ENCODE results near the gene BSG. TPM values are rescaled to one million over a fixed set of nuclear protein-coding genes. Genes with fewer than 3 reads are reported as not detected.
"Not testable (repeated sequence)": the region's sequence is repeated elsewhere in the genome, so short reads cannot be mapped to it uniquely, and the experiment has no call there.

Gene BSG
- total RNA-seq, 6 donors from 2014 or later: 222 to 429 (median 387) TPM

DNA sequence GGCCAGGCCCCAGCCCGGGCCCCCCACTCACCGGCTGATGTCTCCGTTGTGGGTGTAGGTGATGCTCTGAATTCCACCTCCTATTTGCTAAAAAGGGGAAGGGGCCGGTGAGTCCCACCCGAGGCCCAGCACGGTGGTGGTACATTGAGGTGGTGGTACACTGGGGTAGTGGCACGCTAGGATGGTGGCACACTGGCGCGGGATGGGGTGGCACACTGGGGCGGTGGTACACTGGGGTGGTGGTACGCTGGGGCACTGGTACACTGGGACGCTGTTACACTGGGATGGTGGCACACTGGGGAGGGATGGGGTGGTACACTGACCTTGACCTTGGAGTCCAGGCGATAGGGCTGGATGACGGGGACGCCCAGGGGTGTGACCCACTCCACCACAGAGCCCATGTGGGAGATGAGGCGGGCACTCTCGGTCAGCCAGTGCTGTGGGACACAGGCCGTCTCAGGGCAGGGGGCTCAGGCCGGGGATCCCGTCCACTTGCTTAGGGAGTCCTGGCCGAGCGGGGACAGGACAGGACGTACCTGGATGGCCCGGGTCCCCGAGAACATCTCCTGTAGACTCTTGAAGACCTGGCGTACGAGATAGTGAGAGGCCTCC lies 46.4 kb downstream of the BSG start:
- Histone ChIP-seq H3K4me1 (peaks cover 0 to 12% (median 2%) of the 10 kb centered on the region in 4 donors), H3K27me3 (peaks cover 0 to 7% (median 0%) of the 10 kb centered on the region in 4 donors), H3K36me3 (peaks cover 16 to 71% (median 56%) of the 10 kb centered on the region in 4 donors), H3K27ac (no peak overlapping the region), H3K4me3 (no peak overlapping the region), H3K9me3 (no peaks in the 10 kb centered on the region)
- ATAC-seq (ENCODE audit: low FRiP score in 2 of 2) (no peak), DNase-seq (peak in 1 of 2 donors; percentile 61)
- TF ChIP-seq POLR2A (IDR thresholded peaks at IDR 0.05): no peak
- TF ChIP-seq EP300 (IDR thresholded peaks at IDR 0.05): no peak
- TF ChIP-seq POLR2AphosphoS5 (IDR thresholded peaks at IDR 0.05): no peak
- TF ChIP-seq, protein P1, sequence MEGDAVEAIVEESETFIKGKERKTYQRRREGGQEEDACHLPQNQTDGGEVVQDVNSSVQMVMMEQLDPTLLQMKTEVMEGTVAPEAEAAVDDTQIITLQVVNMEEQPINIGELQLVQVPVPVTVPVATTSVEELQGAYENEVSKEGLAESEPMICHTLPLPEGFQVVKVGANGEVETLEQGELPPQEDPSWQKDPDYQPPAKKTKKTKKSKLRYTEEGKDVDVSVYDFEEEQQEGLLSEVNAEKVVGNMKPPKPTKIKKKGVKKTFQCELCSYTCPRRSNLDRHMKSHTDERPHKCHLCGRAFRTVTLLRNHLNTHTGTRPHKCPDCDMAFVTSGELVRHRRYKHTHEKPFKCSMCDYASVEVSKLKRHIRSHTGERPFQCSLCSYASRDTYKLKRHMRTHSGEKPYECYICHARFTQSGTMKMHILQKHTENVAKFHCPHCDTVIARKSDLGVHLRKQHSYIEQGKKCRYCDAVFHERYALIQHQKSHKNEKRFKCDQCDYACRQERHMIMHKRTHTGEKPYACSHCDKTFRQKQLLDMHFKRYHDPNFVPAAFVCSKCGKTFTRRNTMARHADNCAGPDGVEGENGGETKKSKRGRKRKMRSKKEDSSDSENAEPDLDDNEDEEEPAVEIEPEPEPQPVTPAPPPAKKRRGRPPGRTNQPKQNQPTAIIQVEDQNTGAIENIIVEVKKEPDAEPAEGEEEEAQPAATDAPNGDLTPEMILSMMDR (IDR thresholded peaks at IDR 0.05): no peak
- 93 to 97% methylated on average over 26 to 27 of the region's 27 CpGs for WGBS, 2 donors

DNA sequence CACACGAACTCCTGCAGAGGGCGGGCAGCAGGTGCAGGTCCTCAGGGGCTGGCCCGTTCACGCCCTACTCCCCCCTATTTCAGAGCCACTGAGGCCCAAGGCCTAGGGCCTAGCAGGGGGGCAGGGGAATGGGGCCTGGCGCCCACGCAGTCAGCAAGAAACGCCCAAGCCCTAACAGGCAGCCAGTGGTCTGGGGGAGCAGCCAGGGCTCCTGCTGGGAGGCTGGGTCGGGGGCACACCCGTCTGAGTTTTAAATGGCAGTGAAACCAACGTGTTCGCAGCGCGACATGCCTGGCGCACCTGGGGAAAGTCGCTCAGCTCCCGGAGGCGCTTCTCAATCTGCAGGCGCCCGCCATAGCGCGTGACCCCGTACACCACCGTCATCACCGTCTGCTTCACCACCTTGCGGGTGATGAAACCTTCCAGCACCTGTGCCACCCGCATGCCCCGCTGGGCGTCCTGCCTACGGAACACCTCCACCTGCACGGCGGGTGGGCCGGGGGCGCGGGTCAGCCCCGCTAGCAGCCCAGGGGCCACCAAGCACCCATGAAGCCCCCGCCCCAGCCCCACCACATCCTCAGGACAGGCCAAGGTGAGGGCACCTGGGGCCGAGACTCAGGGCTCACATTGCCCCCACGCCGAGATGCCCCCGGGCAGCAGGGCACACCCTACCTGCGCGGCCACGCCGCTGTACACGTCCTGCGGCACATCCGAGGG lies 47.0 kb downstream of the BSG start:
- peaks cover 0 to 7% (median 0%) of the 10 kb centered on the region in 4 donors for H3K27me3 ChIP-seq
- peaks cover 16 to 78% (median 62%) of the 10 kb centered on the region in 4 donors for H3K36me3 ChIP-seq
- no peak overlapping the region for H3K27ac ChIP-seq
- H3K9me3 ChIP-seq: no peaks in the 10 kb centered on the region
- WGBS, 2 donors: 96 to 97% methylated on average over 36 to 45 of the region's 47 CpGs
- no peak overlapping the region for H3K4me3 ChIP-seq
- DNase-seq (peak in 1 of 2 donors; percentile 81), ATAC-seq (ENCODE audit: low FRiP score in 2 of 2) (no peak)
- peaks cover 0 to 12% (median 2%) of the 10 kb centered on the region in 4 donors for H3K4me1 ChIP-seq
- no peak for TF ChIP-seq POLR2AphosphoS5 (IDR thresholded peaks at IDR 0.05)
- TF ChIP-seq, protein P1 (IDR thresholded peaks at IDR 0.05): no peak
- TF ChIP-seq EP300 (IDR thresholded peaks at IDR 0.05): no peak
- no peak for TF ChIP-seq POLR2A (IDR thresholded peaks at IDR 0.05)

DNA sequence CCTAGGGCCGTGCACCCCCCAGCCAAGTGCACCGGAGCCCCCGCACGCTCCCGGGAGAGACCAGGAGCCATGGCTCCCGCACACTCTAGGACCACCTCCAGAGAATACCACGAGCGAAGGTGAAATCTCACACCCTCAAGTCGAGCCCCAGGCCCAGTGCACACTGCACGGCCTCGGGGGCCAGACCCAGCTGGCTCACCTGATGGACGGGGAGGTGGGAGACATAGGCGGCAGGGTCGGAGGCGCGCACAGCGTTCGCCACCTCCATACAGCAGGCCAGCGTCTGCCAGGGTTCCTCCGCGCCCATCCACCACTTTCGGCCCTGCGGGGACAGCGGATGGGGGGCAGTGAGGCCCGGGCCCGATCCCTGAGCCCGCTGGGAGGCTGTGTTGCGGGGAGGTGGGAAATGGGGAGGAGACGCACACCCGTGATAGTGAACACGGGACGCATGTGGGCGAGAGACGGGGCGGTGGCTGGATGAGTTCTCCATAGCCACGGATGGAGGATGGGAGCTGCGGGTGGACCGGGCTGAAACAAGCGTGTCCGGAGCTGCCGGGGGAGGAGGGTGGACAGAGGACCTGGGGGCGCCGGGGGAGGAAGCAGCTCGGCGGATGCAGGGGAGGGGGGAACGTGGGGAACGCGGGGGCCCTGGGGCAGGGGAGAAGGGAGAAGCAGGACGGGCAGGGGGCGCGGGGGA lies 47.9 kb downstream of the BSG start:
- Histone ChIP-seq H3K4me3 (no peak overlapping the region), H3K27me3 (peaks cover 0 to 7% (median 0%) of the 10 kb centered on the region in 4 donors), H3K9me3 (no peaks in the 10 kb centered on the region), H3K27ac (no peak overlapping the region), H3K4me1 (peaks cover 0 to 12% (median 2%) of the 10 kb centered on the region in 4 donors), H3K36me3 (peaks cover 16 to 86% (median 70%) of the 10 kb centered on the region in 4 donors)
- DNase-seq: peak in 1 of 2 donors; percentile 70
- ATAC-seq (ENCODE audit: low FRiP score in 2 of 2): no peak
- no peak for TF ChIP-seq POLR2A (IDR thresholded peaks at IDR 0.05)
- TF ChIP-seq EP300 (IDR thresholded peaks at IDR 0.05): no peak
- no peak for TF ChIP-seq POLR2AphosphoS5 (IDR thresholded peaks at IDR 0.05)
- TF ChIP-seq, protein P1 (IDR thresholded peaks at IDR 0.05): no peak
- 95 to 96% methylated on average over 41 of the region's 51 CpGs for WGBS, 2 donors

DNA sequence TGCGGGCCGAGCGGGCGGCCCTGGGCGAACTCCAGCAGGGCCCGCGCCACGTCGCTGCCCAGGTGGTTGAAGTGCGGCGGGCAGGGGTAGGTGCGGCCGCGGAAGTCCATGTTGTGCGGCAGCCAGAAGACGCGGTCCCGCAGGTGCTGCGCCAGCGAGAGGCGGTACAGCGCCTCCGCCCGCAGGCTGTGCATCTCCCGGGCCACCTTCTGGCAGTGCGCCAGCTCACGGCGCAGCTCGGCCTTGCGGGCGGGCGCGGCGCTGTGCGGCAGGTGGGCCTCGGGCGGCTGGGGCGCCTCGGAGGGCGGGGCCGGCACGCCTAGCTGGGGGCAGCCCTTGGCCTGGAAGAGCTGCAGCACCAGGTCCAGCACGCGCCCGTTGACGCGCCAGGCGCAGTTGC lies 48.8 kb downstream of the BSG start:
- not testable (repeated sequence) for ATAC-seq (ENCODE audit: low FRiP score in 2 of 2); H3K27me3 ChIP-seq; H3K4me1 ChIP-seq; H3K27ac ChIP-seq; DNase-seq; H3K9me3 ChIP-seq; H3K4me3 ChIP-seq
- WGBS, 2 donors: 97 to 98% methylated on average over 37 to 45 of the region's 48 CpGs
- H3K36me3 ChIP-seq: peaks cover 16 to 94% (median 75%) of the 10 kb centered on the region in 4 donors

DNA sequence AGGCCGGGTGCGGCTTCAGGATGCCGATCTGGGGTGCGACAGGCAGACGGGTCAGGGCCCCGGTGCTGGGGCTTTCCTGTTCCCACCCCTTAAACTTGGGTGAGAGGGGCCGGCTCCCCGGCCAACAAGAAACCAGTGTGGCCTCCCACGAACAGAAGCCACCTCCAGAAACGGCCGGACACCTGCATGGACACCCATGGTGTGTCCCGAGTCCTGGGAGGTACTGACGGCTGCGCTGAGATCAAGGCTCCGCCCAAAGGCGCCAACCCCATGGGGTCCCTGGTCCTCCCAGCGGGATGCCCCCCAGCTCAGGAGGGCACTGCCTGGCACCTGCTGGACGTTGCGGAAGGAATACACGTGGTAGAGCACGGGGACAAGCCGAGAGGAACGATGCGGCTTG lies 49.4 kb downstream of the BSG start:
- 100% methylated on average over 3 to 10 of the region's 24 CpGs for WGBS, 2 donors
- peak in 1 of 2 donors; percentile 59 for DNase-seq
- H3K36me3 ChIP-seq: peaks cover 16 to 92% (median 74%) of the 10 kb centered on the region in 4 donors

More for the DNA sequence above, 49.4 kb downstream of the BSG start:
- Histone ChIP-seq H3K4me3 (no peak overlapping the region), H3K27me3 (no peaks in the 10 kb centered on the region), H3K9me3 (no peaks in the 10 kb centered on the region), H3K4me1 (peaks cover 0 to under 1% (median 0%) of the 10 kb centered on the region in 4 donors), H3K27ac (no peak overlapping the region)
- ATAC-seq (ENCODE audit: low FRiP score in 2 of 2): no peak
- TF ChIP-seq POLR2A (IDR thresholded peaks at IDR 0.05) (no peak), POLR2AphosphoS5 (IDR thresholded peaks at IDR 0.05) (no peak), EP300 (IDR thresholded peaks at IDR 0.05) (no peak)
- TF ChIP-seq, protein P1 (IDR thresholded peaks at IDR 0.05): no peak
